ENCODE measurements around the gene SFRP4. TPM values are rescaled to one million over a fixed set of nuclear protein-coding genes. Genes with fewer than 3 reads are reported as not detected.

The SFRP4 gene
- total and polyA plus RNA-seq, 9 of the 15 experiments (the other 6 are each of a cell fraction or from before 2014, with no cell fraction given), result not detected

DNA sequence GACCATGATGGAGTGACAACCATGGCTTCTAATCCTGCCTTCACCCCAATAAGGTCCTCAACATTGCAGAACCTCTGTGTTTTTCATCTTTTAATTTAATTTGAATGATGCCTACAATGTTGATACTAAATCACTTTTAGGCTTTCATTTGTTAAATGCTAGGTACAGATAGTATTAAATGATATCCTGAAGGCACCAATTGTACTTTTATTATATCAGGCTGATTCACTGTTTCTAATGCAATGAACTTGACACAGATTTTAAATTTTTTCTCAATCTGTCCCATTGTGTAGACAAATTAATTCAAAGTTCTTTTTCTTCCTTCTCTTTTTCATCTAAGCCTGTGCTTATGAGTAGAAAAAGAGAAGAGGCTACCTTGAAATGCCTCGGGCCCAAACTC is 9.0 kb upstream of the SFRP4 start:
- intact Hi-C loops (cut with micrococcal nuclease), result no loop called here
- no peak for FAIRE-seq
- ChIA-PET POLR2A (no interaction called here), CTCF (ENCODE audit: low intra/inter-chr PET ratio) (no interaction called here)
- WGBS (ENCODE audit: insufficient coverage, low coverage, missing lambda C conversion rate), result 24% methylated on average over 1 of the region's 1 CpG
- no peaks in the 10 kb centered on the region for H3K27me3 ChIP-seq (ENCODE audit: control insufficient read depth in 2 of 2, insufficient read depth in 2 of 2, low read length in 2 of 2)
- ATAC-seq, result no peak
- H3K27ac ChIP-seq (ENCODE audit: extremely low read depth, low read depth, low read length), result no peak overlapping the region
- H3K4me3 ChIP-seq, result no peak overlapping the region
- peaks cover 9 to 15% of the 10 kb centered on the region in 2 experiments; a peak in 4 of 5 replicates for H3K4me1 ChIP-seq (replicated peaks in 1 of 2; ENCODE audit: control insufficient read depth in 2 of 2, insufficient read depth in 2 of 2, low read length in 2 of 2)
- H3K36me3 ChIP-seq (ENCODE audit: control insufficient read depth, insufficient read depth, low read length), result no peaks in the 10 kb centered on the region
- in situ Hi-C loops (cut with MboI), result no loop called here
- no peaks in the 10 kb centered on the region for H3K79me2 ChIP-seq (ENCODE audit: control insufficient read depth, insufficient read depth, low read length)
- DNase-seq (ENCODE audit: extremely low read depth in 1 of 4, low spot score in 3 of 4), result no peak
- no peak overlapping the region for H3K9ac ChIP-seq (ENCODE audit: insufficient read depth in 1 of 2, low read depth in 2 of 2, low read length in 2 of 2)
- H3K9me1 ChIP-seq (ENCODE audit: control insufficient read depth, insufficient read depth, low read length), result no peaks in the 10 kb centered on the region
- TF ChIP-seq NEUROD1 (IDR thresholded peaks at IDR 0.05; ENCODE audit: borderline replicate concordance, low read depth, low read length, partially characterized antibody), result no peak
- no peak for TF ChIP-seq FOXJ3 (CRISPR knock-in tag; IDR thresholded peaks at IDR 0.05)
- no peak for TF ChIP-seq ZNF551 (CRISPR knock-in tag; IDR thresholded peaks at IDR 0.05)
- TF ChIP-seq NFIX (CRISPR knock-in tag; IDR thresholded peaks at IDR 0.05; ENCODE audit: low read depth), result no peak
- TF ChIP-seq GTF2F1 (IDR thresholded peaks at IDR 0.05; ENCODE audit: low read depth, low read length), result no peak
- TF ChIP-seq, protein P1, sequence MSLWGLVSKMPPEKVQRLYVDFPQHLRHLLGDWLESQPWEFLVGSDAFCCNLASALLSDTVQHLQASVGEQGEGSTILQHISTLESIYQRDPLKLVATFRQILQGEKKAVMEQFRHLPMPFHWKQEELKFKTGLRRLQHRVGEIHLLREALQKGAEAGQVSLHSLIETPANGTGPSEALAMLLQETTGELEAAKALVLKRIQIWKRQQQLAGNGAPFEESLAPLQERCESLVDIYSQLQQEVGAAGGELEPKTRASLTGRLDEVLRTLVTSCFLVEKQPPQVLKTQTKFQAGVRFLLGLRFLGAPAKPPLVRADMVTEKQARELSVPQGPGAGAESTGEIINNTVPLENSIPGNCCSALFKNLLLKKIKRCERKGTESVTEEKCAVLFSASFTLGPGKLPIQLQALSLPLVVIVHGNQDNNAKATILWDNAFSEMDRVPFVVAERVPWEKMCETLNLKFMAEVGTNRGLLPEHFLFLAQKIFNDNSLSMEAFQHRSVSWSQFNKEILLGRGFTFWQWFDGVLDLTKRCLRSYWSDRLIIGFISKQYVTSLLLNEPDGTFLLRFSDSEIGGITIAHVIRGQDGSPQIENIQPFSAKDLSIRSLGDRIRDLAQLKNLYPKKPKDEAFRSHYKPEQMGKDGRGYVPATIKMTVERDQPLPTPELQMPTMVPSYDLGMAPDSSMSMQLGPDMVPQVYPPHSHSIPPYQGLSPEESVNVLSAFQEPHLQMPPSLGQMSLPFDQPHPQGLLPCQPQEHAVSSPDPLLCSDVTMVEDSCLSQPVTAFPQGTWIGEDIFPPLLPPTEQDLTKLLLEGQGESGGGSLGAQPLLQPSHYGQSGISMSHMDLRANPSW (CRISPR knock-in tag; IDR thresholded peaks at IDR 0.05), result no peak
- TF ChIP-seq ZNF41 (CRISPR knock-in tag; conservative IDR thresholded peaks at IDR 0.05), result no peak
- TF ChIP-seq ZNF740 (CRISPR knock-in tag; IDR thresholded peaks at IDR 0.05), result no peak
- TF ChIP-seq ZNF740 (tag; IDR thresholded peaks at IDR 0.05), result no peak
- TF ChIP-seq ZBTB34 (CRISPR knock-in tag; IDR thresholded peaks at IDR 0.05), result no peak
- TF ChIP-seq, protein P2, sequence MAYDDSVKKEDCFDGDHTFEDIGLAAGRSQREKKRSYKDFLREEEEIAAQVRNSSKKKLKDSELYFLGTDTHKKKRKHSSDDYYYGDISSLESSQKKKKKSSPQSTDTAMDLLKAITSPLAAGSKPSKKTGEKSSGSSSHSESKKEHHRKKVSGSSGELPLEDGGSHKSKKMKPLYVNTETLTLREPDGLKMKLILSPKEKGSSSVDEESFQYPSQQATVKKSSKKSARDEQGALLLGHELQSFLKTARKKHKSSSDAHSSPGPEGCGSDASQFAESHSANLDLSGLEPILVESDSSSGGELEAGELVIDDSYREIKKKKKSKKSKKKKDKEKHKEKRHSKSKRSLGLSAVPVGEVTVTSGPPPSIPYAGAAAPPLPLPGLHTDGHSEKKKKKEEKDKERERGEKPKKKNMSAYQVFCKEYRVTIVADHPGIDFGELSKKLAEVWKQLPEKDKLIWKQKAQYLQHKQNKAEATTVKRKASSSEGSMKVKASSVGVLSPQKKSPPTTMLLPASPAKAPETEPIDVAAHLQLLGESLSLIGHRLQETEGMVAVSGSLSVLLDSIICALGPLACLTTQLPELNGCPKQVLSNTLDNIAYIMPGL (CRISPR knock-in tag; IDR thresholded peaks at IDR 0.05), result no peak
- no peak for TF ChIP-seq FOS (IDR thresholded peaks at IDR 0.05; ENCODE audit: extremely low read depth, insufficient read length)
- no TSS peak for BruUV-seq (replicated peaks)
- H3K9me3 ChIP-seq (replicated peaks; ENCODE audit: control insufficient read depth, insufficient read depth, low read depth, low read length), result no peaks in the 10 kb centered on the region
- H2AFZ ChIP-seq (ENCODE audit: low read depth, low read length), result no peak overlapping the region
- H3K4me2 ChIP-seq (ENCODE audit: insufficient read depth, low read length), result no peak overlapping the region
- H4K20me1 ChIP-seq (replicated peaks; ENCODE audit: control insufficient read depth, insufficient read depth, low read length), result no peaks in the 10 kb centered on the region
